SK-N-SH treated with all-trans-retinoic acid at 6 μM for 48 hours (cell line): Measurements from ENCODE around the gene CBX5.
"Not testable (repeated sequence)": the region's sequence is repeated elsewhere in the genome, so short reads cannot be mapped to it uniquely, and the experiment has no call there.

Experiments
- BACH2 ChIP-seq: fragments of 250-450 bp; sonication (Bioruptor Pico); IDR thresholded peaks from 2 replicates; pipeline ENCODE4 v1.9.0; 2021; ENCODE audit warnings: mild to moderate bottlenecking, borderline replicate concordance
- ESRRG ChIP-seq: fragments of 250-450 bp; sonication (Bioruptor Pico); IDR thresholded peaks from 2 replicates; pipeline ENCODE4 v1.6.1; 2021; ENCODE audit warnings: mild to moderate bottlenecking
- GLIS3 ChIP-seq: fragments of 250-450 bp; sonication (Bioruptor Pico); IDR thresholded peaks from 2 replicates; pipeline ENCODE4 v1.5.0; 2020; ENCODE audit warnings: mild to moderate bottlenecking, moderate library complexity
- RARB ChIP-seq: fragments of 250-450 bp; sonication (Bioruptor Pico); IDR thresholded peaks from 2 replicates; pipeline ENCODE4 v1.8.0; 2021; ENCODE audit warnings: mild to moderate bottlenecking, moderate library complexity
- SNAI2 ChIP-seq: fragments of 250-450 bp; sonication (Bioruptor Pico); IDR thresholded peaks from 2 replicates; pipeline ENCODE4 v1.5.0; 2020; ENCODE audit warnings: mild to moderate bottlenecking, moderate library complexity
- TCF4 ChIP-seq: fragments of 250-450 bp; sonication (Bioruptor Pico); IDR thresholded peaks from 2 replicates; pipeline ENCODE4 v1.8.0; 2021; ENCODE audit warnings: mild to moderate bottlenecking, moderate library complexity, borderline replicate concordance
- ZFP3 ChIP-seq: fragments of 250-450 bp; sonication (Bioruptor Pico); IDR thresholded peaks from 2 replicates; pipeline ENCODE4 v1.5.0; 2020; ENCODE audit warnings: mild to moderate bottlenecking, moderate library complexity
- ZFP30 ChIP-seq: fragments of 450-650 bp; formaldehyde crosslinking; IDR thresholded peaks from 2 replicates; pipeline ENCODE4 v1.5.0; 2022; ENCODE audit warnings: mild to moderate bottlenecking, moderate library complexity
- ZNF70 ChIP-seq: fragments of 450-650 bp; formaldehyde crosslinking; IDR thresholded peaks from 2 replicates; pipeline ENCODE4 v1.5.0; 2020; ENCODE audit warnings: mild to moderate bottlenecking, moderate library complexity
- TF ChIP-seq, protein P1 (sequence below): fragments of 250-450 bp; sonication (Bioruptor Pico); IDR thresholded peaks from 2 replicates; pipeline ENCODE4 v1.5.1; 2020; ENCODE audit warnings: low read depth, mild to moderate bottlenecking, moderate library complexity
- TF ChIP-seq, protein P2 (sequence below): fragments of 250-450 bp; sonication (Bioruptor Pico); IDR thresholded peaks from 2 replicates; pipeline ENCODE4 v1.5.1; 2021; ENCODE audit warnings: mild to moderate bottlenecking, moderate library complexity
- TF ChIP-seq, protein P3 (sequence below): fragments of 250-450 bp; sonication (Bioruptor Pico); IDR thresholded peaks from 2 replicates; pipeline ENCODE4 v1.8.0; 2021; ENCODE audit warnings: low read depth, mild to moderate bottlenecking, moderate library complexity, borderline replicate concordance

DNA sequence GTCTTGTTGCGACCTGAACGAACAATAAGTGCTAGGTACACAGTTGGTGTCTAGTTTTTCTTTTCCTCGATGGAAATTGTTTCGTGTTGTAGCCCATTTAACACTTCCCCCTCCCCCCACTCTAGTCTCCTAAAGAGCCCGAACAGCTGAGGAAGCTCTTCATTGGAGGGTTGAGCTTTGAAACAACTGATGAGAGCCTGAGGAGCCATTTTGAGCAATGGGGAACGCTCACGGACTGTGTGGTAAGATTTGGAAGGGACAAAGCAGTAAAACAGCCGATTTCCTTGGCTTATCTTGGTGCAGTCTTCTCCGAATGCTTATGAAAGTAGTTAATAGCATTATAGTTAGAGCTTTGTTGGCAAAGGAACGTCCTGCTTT lies 1.3 kb upstream of the CBX5 start:
- TF ChIP-seq, protein P1, sequence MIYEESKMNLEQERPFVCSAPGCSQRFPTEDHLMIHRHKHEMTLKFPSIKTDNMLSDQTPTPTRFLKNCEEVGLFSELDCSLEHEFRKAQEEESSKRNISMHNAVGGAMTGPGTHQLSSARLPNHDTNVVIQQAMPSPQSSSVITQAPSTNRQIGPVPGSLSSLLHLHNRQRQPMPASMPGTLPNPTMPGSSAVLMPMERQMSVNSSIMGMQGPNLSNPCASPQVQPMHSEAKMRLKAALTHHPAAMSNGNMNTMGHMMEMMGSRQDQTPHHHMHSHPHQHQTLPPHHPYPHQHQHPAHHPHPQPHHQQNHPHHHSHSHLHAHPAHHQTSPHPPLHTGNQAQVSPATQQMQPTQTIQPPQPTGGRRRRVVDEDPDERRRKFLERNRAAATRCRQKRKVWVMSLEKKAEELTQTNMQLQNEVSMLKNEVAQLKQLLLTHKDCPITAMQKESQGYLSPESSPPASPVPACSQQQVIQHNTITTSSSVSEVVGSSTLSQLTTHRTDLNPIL (CRISPR knock-in tag), result not testable (repeated sequence)
- TF ChIP-seq ZFP30, SNAI2, ESRRG, ZNF70, GLIS3, BACH2, RARB, TCF4, ZFP3 (CRISPR knock-in tag): not testable (repeated sequence)
- TF ChIP-seq, protein P2, sequence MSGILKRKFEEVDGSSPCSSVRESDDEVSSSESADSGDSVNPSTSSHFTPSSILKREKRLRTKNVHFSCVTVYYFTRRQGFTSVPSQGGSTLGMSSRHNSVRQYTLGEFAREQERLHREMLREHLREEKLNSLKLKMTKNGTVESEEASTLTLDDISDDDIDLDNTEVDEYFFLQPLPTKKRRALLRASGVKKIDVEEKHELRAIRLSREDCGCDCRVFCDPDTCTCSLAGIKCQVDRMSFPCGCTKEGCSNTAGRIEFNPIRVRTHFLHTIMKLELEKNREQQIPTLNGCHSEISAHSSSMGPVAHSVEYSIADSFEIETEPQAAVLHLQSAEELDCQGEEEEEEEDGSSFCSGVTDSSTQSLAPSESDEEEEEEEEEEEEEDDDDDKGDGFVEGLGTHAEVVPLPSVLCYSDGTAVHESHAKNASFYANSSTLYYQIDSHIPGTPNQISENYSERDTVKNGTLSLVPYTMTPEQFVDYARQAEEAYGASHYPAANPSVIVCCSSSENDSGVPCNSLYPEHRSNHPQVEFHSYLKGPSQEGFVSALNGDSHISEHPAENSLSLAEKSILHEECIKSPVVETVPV (CRISPR knock-in tag), result not testable (repeated sequence)
- TF ChIP-seq, protein P3, sequence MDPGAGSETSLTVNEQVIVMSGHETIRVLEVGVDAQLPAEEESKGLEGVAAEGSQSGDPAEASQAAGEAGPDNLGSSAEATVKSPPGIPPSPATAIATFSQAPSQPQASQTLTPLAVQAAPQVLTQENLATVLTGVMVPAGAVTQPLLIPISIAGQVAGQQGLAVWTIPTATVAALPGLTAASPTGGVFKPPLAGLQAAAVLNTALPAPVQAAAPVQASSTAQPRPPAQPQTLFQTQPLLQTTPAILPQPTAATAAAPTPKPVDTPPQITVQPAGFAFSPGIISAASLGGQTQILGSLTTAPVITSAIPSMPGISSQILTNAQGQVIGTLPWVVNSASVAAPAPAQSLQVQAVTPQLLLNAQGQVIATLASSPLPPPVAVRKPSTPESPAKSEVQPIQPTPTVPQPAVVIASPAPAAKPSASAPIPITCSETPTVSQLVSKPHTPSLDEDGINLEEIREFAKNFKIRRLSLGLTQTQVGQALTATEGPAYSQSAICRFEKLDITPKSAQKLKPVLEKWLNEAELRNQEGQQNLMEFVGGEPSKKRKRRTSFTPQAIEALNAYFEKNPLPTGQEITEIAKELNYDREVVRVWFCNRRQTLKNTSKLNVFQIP (CRISPR knock-in tag), result not testable (repeated sequence)
